GM23338 (cell line): ENCODE data around the gene SPATA31C2. TPM values are rescaled to one million over a fixed set of nuclear protein-coding genes. Genes with fewer than 3 reads are reported as not detected.

Experiments used
- ATAC-seq: fragments of 200-7000 bp; cut with Tn5 transposase; 3 replicates; pipeline ENCODE4 v1.9.1; 2020
- DNase-seq: peaks from one replicate; pipeline ENCODE4 v3.0.0-alpha.2; 2015; ENCODE audit warnings: low spot score
- H2AFZ ChIP-seq: fragments of 200-600 bp; sonication (generic); 2 replicates; pipeline ENCODE4 v1.8.0; 2016; ENCODE audit warnings: antibody characterized with exemption, mild to moderate bottlenecking, moderate library complexity
- H3F3A ChIP-seq: fragments of 200-600 bp; sonication (generic); replicated peaks from 2 replicates; pipeline ENCODE4 v1.8.0; 2017; ENCODE audit warnings: antibody characterized with exemption, mixed run types, low read depth
- H3K27ac ChIP-seq: fragments of 200-600 bp; sonication (generic); 2 replicates; pipeline ENCODE4 v1.6.1; 2016; ENCODE audit warnings: low read depth
- H3K27me3 ChIP-seq: fragments of 200-600 bp; sonication (generic); 2 replicates; pipeline ENCODE4 v1.8.0; 2016; ENCODE audit warnings: mild to moderate bottlenecking, mixed run types, moderate library complexity; ENCODE audit not compliant: insufficient read depth
- H3K36me3 ChIP-seq: fragments of 200-600 bp; sonication (generic); 2 replicates; pipeline ENCODE4 v1.8.0; 2016; ENCODE audit warnings: mild to moderate bottlenecking; ENCODE audit not compliant: insufficient read depth
- H3K4me1 ChIP-seq: fragments of 200-600 bp; sonication (generic); 2 replicates; pipeline ENCODE4 v1.8.0; 2016; ENCODE audit warnings: mild to moderate bottlenecking, moderate library complexity; ENCODE audit not compliant: insufficient read depth
- H3K4me2 ChIP-seq: fragments of 200-600 bp; sonication (generic); 2 replicates; pipeline ENCODE4 v1.7.1; 2017; ENCODE audit warnings: mixed run types
- H3K4me3 ChIP-seq: fragments of 200-600 bp; sonication (generic); 2 replicates; pipeline ENCODE4 v1.6.1; 2016; ENCODE audit warnings: mixed run types
- H3K79me2 ChIP-seq: fragments of 200-600 bp; sonication (generic); replicated peaks from 2 replicates; pipeline ENCODE4 v1.8.0; 2017; ENCODE audit warnings: mild to moderate bottlenecking; ENCODE audit not compliant: insufficient read depth
- H3K9me2 ChIP-seq: fragments of 200-600 bp; sonication (generic); 2 replicates; pipeline ENCODE4 v1.8.0; 2017; ENCODE audit not compliant: insufficient read depth
- H4K20me1 ChIP-seq: fragments of 200-600 bp; sonication (generic); replicated peaks from 2 replicates; pipeline ENCODE4 v1.8.0; 2017; ENCODE audit warnings: mild to moderate bottlenecking; ENCODE audit not compliant: insufficient read depth
- H3K27ac Mint-ChIP-seq: 2 replicates; pipeline ENCODE4 v1.8.0; 2020; ENCODE audit warnings: inconsistent platforms, mild to moderate bottlenecking, moderate library complexity, mixed read lengths
- H3K27me3 Mint-ChIP-seq: 3 replicates; pipeline ENCODE4 v1.8.0; 2022; ENCODE audit warnings: low read depth, mild to moderate bottlenecking, moderate library complexity, mixed read lengths, inconsistent platforms; ENCODE audit not compliant: insufficient read depth, poor library complexity
- H3K36me3 Mint-ChIP-seq: 3 replicates; pipeline ENCODE4 v1.8.0; 2021; ENCODE audit warnings: low read depth, mild to moderate bottlenecking, inconsistent platforms, moderate library complexity, mixed read lengths
- H3K4me1 Mint-ChIP-seq: 3 replicates; pipeline ENCODE4 v1.8.0; 2020; ENCODE audit warnings: mild to moderate bottlenecking, inconsistent platforms, mixed read lengths
- H3K4me3 Mint-ChIP-seq: 3 replicates; pipeline ENCODE4 v1.8.0; 2021; ENCODE audit warnings: moderate library complexity, mild to moderate bottlenecking, inconsistent platforms, mixed read lengths
- H3K9me3 Mint-ChIP-seq: 3 replicates; pipeline ENCODE4 v1.8.0; 2020; ENCODE audit warnings: moderate library complexity, mild to moderate bottlenecking, inconsistent platforms, mixed read lengths
- CREB1 ChIP-seq: fragments of 250-450 bp; sonication (Bioruptor Pico); IDR thresholded peaks from 2 replicates; pipeline ENCODE4 v1.5.0; 2020; ENCODE audit warnings: low read depth, mild to moderate bottlenecking, moderate library complexity
- ETS1 ChIP-seq: IDR thresholded peaks from 2 replicates; pipeline ENCODE4 v1.6.1; 2016; ENCODE audit warnings: antibody characterized with exemption
- EZH2 ChIP-seq: fragments of 200-600 bp; sonication (generic); IDR thresholded peaks from one replicate; pipeline ENCODE4 v1.8.0; 2017; ENCODE audit warnings: antibody characterized with exemption, mild to moderate bottlenecking, low read depth; ENCODE audit not compliant: unreplicated experiment
- EZH2phosphoT487 ChIP-seq: fragments of 200-600 bp; sonication (generic); IDR thresholded peaks from one replicate; pipeline ENCODE4 v1.8.1; 2018; ENCODE audit warnings: antibody characterized with exemption; ENCODE audit not compliant: unreplicated experiment
- POLR2AphosphoS5 ChIP-seq: IDR thresholded peaks from 2 replicates; pipeline ENCODE4 v1.6.1; 2016; ENCODE audit warnings: antibody characterized with exemption, low read depth
- STAT1 ChIP-seq: IDR thresholded peaks from one replicate; pipeline ENCODE4 v1.6.1; 2016; ENCODE audit warnings: antibody characterized with exemption; ENCODE audit not compliant: unreplicated experiment
- ZNF114 ChIP-seq: fragments of 250-450 bp; sonication (Bioruptor Pico); IDR thresholded peaks from 2 replicates; pipeline ENCODE4 v1.5.0; 2020; ENCODE audit warnings: mild to moderate bottlenecking, moderate library complexity
- ZNF331 ChIP-seq: fragments of 250-450 bp; sonication (Bioruptor Pico); IDR thresholded peaks from 2 replicates; pipeline ENCODE4 v1.5.0; 2020; ENCODE audit warnings: low read depth, mild to moderate bottlenecking, moderate library complexity
- polyA plus RNA-seq: library from polyadenylated mRNA; unstranded; fragments of >200 nt; fragmentation: Nextera tagmentation; extraction: Ambion mirVana; gene quantifications from 2 replicates; pipeline ENCODE4 v1.2.1, GENCODE V29; 2016
- total RNA-seq: library from RNA; depleted of rRNA; stranded (reverse); fragments of >200 nt; shearing (Covaris generic); gene quantifications from 2 replicates; pipeline ENCODE4 v1.2.3, GENCODE V29; 2014
- TF ChIP-seq, protein P1 (sequence below): IDR thresholded peaks from one replicate; pipeline ENCODE4 v1.6.1; 2018; ENCODE audit warnings: antibody characterized with exemption; ENCODE audit not compliant: unreplicated experiment
- TF ChIP-seq, protein P2 (sequence below), 2 experiments: fragments of 200-600 bp in 1 of 2; sonication (generic) in 1 of 2; conservative IDR thresholded peaks; 2 replicates each; pipeline versions ENCODE4 v1.5.1 to v1.6.1; 2016 to 2017; ENCODE audit warnings: antibody characterized with exemption in 2 of 2, low read depth in 2 of 2, mild to moderate bottlenecking in 2 of 2, moderate library complexity in 1 of 2

The SPATA31C2 gene
- total and polyA plus RNA-seq, 2 experiments from 2014 or later: 0.08 to 0.35 TPM

- TF ChIP-seq, protein P1, sequence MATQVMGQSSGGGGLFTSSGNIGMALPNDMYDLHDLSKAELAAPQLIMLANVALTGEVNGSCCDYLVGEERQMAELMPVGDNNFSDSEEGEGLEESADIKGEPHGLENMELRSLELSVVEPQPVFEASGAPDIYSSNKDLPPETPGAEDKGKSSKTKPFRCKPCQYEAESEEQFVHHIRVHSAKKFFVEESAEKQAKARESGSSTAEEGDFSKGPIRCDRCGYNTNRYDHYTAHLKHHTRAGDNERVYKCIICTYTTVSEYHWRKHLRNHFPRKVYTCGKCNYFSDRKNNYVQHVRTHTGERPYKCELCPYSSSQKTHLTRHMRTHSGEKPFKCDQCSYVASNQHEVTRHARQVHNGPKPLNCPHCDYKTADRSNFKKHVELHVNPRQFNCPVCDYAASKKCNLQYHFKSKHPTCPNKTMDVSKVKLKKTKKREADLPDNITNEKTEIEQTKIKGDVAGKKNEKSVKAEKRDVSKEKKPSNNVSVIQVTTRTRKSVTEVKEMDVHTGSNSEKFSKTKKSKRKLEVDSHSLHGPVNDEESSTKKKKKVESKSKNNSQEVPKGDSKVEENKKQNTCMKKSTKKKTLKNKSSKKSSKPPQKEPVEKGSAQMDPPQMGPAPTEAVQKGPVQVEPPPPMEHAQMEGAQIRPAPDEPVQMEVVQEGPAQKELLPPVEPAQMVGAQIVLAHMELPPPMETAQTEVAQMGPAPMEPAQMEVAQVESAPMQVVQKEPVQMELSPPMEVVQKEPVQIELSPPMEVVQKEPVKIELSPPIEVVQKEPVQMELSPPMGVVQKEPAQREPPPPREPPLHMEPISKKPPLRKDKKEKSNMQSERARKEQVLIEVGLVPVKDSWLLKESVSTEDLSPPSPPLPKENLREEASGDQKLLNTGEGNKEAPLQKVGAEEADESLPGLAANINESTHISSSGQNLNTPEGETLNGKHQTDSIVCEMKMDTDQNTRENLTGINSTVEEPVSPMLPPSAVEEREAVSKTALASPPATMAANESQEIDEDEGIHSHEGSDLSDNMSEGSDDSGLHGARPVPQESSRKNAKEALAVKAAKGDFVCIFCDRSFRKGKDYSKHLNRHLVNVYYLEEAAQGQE: no peak
- TF ChIP-seq ZNF331 (CRISPR knock-in tag) (no peak), POLR2AphosphoS5 (no peak), ETS1 (no peak)
Observed at GRCh38 chr9:88186495-88187110, 48.3 kb upstream of the SPATA31C2 start (continued).

DNA sequence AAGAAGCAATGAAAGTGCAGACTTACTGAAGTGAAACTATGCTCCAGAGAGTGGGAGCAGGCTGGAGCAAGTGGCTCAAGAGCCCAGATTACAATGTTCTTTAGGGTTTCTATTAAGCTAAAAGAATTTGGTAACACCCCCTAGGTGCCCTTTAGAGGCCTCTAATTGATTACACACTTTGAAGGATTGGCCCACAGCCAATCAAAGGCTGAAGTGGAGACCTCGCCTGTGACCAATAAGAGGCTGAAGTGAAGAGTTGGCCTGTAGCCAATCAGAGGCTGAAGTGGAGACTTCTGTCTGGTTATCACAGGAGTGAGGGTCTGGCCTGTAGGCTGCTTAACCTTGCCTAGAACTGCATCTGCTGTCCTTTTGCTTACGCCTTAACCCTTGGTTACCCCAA lies 46.7 kb upstream of the SPATA31C2 start:
- Histone ChIP-seq H2AFZ (no peak overlapping the region), H3K27ac (no peak overlapping the region), H3K9me2 (no peaks in the 10 kb centered on the region), H3F3A (no peaks in the 10 kb centered on the region), H3K4me2 (no peak overlapping the region), H4K20me1 (no peaks in the 10 kb centered on the region), H3K4me3 (no peak overlapping the region), H3K27me3 (no peaks in the 10 kb centered on the region), H3K36me3 (no peaks in the 10 kb centered on the region), H3K4me1 (no peaks in the 10 kb centered on the region), H3K79me2 (no peaks in the 10 kb centered on the region)
- no peak overlapping the region for H3K27ac Mint-ChIP-seq
- no peak for DNase-seq
- no peaks in the 10 kb centered on the region for H3K36me3 Mint-ChIP-seq
- no peaks in the 10 kb centered on the region for H3K4me1 Mint-ChIP-seq
- no peak overlapping the region for H3K4me3 Mint-ChIP-seq
- ATAC-seq: no peak
- peaks cover 3% of the 10 kb centered on the region for H3K27me3 Mint-ChIP-seq
- H3K9me3 Mint-ChIP-seq: no peaks in the 10 kb centered on the region
- TF ChIP-seq ZNF114 (CRISPR knock-in tag): no peak
- no peak for TF ChIP-seq STAT1
- no peak for TF ChIP-seq EZH2
- TF ChIP-seq, protein P2, sequence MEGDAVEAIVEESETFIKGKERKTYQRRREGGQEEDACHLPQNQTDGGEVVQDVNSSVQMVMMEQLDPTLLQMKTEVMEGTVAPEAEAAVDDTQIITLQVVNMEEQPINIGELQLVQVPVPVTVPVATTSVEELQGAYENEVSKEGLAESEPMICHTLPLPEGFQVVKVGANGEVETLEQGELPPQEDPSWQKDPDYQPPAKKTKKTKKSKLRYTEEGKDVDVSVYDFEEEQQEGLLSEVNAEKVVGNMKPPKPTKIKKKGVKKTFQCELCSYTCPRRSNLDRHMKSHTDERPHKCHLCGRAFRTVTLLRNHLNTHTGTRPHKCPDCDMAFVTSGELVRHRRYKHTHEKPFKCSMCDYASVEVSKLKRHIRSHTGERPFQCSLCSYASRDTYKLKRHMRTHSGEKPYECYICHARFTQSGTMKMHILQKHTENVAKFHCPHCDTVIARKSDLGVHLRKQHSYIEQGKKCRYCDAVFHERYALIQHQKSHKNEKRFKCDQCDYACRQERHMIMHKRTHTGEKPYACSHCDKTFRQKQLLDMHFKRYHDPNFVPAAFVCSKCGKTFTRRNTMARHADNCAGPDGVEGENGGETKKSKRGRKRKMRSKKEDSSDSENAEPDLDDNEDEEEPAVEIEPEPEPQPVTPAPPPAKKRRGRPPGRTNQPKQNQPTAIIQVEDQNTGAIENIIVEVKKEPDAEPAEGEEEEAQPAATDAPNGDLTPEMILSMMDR (conservative IDR thresholded peaks at IDR 0.05; ENCODE audit: low read depth in 2 of 2): no peak
- no peak for TF ChIP-seq POLR2AphosphoS5
- no peak for TF ChIP-seq ETS1
- no peak for TF ChIP-seq EZH2phosphoT487
- TF ChIP-seq CREB1 (CRISPR knock-in tag): no peak
- TF ChIP-seq, protein P1: no peak
- TF ChIP-seq ZNF331 (CRISPR knock-in tag): no peak
